DMS53 treated with DMSO at 0.1 percent for 48 hours (cell line): ENCODE measurements around the gene RTP5.
"Not testable (repeated sequence)": the region's sequence is repeated elsewhere in the genome, so short reads cannot be mapped to it uniquely, and the experiment has no call there.

ENCODE experiments used
- DNase-seq: peaks from one replicate; lab custom pipeline; 2025; ENCODE audit not compliant: unreplicated experiment; lab: John Stamatoyannopoulos, UW

The RTP5 gene

GRCh38 chr2:241901500-241902351 lies 32.2 kb downstream of the RTP5 start:
- no peak for DNase-seq

- DNase-seq, result no peak
These were observed 32.9 kb downstream of the RTP5 start for GRCh38 chr2:241902357-241902991.

DNA sequence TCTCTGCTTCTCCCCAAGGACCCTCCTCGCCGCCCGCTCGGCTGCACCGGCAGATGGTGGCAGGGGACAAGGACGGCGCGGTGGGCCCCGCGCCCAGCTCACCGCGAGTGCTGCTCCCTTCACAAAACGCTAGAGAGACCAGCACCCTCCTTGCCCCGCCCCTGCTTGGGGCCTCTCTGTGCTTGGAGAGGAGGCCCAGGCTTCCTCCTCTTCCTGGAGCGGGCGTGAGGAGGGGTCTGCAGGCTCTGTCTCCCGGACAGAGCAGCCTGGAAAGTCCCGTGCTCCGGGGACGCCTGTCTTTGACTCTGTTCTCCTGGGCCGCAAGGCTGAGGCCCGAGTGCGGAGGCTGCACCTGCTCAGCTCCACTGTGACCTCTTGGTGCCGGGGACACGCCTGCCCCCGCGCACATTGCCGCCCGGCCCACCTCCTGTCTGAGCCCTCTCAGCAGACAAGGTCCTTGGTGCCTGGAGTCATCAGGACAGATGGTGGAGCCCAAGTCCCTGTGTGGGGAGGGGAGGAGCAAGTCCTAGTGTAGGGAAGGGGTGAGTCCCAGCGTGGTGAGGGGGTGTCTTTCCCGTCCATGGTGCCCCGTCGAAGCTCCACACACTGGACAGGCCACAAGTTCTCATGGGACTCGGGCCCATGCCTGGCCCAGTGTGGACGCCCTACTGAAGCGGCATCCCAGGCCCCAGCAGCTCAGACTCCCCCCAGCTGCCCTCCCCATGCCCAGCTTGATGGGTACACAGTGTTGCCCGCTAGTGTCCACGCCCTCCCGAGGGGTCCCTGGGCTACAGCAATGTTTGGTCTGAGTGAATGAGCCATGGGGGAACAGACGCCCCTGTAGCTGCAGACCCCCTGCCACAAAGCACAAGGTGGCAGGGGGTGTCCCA lies 33.8 kb downstream of the RTP5 start:
- no peak for DNase-seq

- no peak for DNase-seq
These were observed 34.6 kb downstream of the RTP5 start for GRCh38 chr2:241904011-241904718.

- DNase-seq, result no peak
These were observed 35.5 kb downstream of the RTP5 start for GRCh38 chr2:241904791-241905710.

- no peak for DNase-seq
These were observed 36.3 kb downstream of the RTP5 start for GRCh38 chr2:241905716-241906377.

GRCh38 chr2:241906378-241906770 lies 36.8 kb downstream of the RTP5 start:
- DNase-seq, result not testable (repeated sequence)

- DNase-seq, result no peak
These were observed 37.5 kb downstream of the RTP5 start for GRCh38 chr2:241906826-241907570.

DNA sequence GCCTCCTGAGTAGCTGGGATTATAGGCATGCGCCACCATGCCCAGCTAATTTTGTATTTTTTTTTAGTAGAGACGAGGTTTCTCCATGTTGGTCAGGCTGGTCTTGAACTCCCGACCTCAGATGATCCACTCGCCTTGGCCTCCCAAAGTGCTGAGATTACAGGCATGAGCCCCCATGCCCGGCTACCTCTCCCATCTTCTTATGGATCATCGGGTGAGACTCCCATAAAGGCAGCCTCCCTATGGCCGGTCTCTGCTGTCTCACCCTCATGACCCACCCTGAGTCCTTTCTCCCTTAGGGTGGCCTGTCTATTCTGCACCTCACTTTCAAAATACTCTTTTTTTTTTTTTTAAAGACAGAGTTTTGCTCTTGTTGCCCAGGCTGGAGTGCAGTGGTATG lies 38.3 kb downstream of the RTP5 start:
- DNase-seq, result not testable (repeated sequence)

DNA sequence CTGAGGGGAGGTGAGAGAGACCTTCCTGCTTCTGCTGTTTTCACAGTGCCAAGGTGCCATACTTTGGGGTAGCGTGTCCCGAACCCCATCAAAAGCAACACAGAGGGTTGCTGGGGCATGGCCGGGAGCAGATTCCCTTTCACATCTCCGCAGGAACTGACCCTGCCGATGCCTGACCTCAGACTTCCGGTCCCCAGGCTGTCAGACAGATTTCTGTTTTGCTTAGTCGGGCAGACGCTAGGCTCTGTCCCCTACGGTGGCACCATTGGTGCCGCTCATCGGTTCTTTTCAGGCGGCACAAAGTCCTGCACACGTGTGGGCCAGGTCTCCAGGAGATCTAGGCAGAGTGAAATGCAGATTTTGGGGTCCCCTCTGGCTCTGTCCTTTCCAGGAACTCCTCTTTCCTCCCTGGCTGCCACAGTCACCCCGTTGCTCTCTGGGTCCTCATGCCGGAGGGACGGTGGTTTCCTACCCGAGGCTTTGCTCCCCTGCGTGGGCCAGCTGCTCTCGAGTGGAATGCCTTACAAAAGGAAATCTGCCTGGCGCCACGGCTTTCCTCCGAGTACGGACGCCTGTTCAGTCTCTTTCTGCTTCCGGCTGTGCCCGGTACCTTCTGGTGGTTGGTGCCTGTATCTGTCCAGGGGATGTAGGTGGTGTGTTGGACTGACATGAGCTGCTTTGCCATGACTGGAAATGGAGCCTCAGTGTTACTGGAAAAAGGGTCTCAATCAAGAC lies 39.3 kb downstream of the RTP5 start:
- DNase-seq, result no peak

DNA sequence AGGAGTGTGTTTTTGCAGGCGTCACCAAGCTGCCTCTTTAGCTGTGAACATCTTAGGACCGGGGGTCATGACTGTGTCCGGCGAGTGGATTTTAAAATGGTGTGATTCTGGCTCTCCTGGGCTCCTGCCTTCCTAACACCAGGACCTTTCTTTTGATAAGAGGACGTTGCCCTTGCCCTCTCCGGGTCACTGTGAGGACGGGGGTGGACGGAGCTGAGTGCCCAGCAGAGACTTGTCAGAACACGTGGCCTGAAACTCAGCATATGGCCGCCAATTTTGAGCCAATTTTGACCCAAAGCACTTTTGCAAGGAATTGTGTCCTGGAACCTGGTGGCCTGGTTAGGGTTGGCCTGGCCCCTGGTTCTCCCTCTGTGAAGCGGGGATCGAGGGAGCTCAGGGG lies 40.2 kb downstream of the RTP5 start:
- DNase-seq, result no peak

DNA sequence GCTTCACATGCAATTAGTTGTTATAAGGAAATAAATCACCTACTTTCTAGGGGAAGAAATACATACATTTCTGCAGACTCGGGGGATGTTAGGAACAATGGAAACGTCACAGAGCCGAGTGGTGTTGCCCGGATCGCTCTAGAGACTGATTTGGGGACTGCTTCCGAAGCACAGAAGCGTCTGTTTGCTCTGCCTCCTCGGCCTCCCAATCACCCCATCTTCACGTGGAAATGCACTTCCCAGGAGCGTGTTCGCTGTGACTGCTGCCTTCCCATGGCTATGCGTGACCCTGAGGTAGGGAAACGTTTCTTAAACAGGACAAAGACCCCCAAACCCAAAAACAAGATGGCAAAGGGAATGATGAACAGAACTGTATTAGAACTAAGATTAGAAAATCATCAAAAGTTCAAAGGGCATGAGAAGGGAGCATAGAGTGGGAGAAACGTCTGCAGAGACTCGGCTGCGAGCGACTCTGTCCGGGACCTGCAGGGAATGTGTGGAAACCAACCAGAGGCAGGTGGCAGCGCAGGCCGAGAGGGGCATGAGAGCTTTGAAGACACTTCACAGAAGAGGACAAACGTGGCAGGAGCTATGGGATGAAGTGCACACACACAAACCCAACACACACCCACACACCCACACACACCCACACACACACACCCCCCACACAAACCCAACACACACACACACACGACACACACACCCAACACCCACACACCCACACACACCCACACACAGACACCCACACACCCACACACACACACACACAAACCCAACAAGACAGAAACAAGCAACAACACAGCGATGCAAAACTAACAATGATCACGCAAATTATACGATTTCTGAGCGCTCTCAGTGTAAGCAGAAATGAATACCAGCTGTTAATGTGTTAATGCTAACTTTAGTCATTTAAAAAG lies 41.3 kb downstream of the RTP5 start:
- DNase-seq, result no peak

DNA sequence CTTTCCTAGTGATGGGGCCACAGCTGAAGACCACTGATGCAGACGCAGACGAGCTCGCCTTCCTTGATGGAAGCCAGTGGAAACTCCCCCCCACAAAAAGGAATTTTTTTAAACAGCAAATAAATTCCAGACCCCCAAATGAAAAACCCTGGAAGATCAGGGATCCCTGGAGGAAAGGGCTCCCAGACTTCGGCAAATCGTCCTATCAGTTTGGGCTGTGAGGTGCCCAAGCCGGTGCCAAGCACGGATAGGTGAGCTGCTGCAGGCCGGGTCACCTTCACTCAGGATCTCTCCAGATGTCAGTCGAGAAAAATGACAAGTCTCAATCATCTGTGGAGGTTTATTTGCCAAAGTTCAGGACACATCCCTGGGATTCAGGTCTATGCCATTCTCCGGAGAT lies 42.0 kb downstream of the RTP5 start:
- DNase-seq, result no peak

DNA sequence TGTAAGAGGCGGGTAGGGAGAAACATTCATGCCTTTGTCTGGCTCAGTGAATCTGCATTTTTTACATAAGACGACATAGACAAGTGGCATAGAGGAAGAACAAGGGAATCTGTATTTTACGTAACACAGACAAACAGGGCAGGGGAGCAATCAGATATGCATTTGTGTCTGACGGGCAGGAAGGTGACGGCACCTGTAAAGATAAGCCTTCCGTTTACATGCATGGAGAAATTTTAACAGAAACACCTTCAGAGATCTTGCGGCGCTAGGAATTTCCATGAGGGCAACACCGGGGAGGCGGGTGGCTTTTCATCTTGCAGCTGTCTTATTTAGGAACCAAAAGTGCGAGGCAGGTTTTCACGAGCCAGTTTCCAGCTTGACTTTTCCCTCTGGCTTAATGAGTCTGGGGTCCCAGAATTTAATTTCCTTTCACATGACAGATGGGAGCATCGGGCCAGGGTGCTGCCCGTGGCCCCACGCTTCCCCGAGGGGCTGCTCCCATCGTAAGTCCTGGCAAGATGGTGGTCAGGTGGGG lies 42.6 kb downstream of the RTP5 start:
- no peak for DNase-seq

GRCh38 chr2:241913703-241914102 lies 44.2 kb downstream of the RTP5 start:
- DNase-seq, result no peak

- DNase-seq, result no peak
These were observed 45.0 kb downstream of the RTP5 start for GRCh38 chr2:241914542-241914941.

DNA sequence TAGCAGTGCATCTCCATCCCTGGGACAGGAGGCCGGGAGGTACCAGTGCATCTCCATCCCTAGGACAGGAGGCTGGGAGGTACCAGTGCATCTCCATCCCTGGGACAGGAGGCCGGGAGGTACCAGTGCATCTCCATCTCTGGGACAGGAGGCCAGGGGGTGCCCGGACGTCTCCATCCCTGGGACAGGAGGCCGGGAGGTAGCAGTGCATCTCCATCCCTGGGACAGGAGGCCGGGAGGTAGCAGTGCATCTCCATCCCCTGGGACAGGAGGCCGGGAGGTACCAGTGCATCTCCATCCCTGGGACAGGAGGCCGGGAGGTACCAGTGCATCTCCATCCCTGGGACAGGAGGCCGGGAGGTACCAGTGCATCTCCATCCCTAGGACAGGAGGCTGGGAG lies 52.1 kb downstream of the RTP5 start:
- DNase-seq, result not testable (repeated sequence)
